Inflammatory macrophage treated with lipopolysaccharide for 1 hour (primary cell): ENCODE measurements around the gene CORIN.
"Not testable (repeated sequence)": the region's sequence is repeated elsewhere in the genome, so short reads cannot be mapped to it uniquely, and the experiment has no call there.

ENCODE experiments used
- DNase-seq, 2 donors: peaks; one replicate each; pipeline ENCODE4 v3.0.0-alpha.2; 2020 to 2022

The CORIN gene

DNA sequence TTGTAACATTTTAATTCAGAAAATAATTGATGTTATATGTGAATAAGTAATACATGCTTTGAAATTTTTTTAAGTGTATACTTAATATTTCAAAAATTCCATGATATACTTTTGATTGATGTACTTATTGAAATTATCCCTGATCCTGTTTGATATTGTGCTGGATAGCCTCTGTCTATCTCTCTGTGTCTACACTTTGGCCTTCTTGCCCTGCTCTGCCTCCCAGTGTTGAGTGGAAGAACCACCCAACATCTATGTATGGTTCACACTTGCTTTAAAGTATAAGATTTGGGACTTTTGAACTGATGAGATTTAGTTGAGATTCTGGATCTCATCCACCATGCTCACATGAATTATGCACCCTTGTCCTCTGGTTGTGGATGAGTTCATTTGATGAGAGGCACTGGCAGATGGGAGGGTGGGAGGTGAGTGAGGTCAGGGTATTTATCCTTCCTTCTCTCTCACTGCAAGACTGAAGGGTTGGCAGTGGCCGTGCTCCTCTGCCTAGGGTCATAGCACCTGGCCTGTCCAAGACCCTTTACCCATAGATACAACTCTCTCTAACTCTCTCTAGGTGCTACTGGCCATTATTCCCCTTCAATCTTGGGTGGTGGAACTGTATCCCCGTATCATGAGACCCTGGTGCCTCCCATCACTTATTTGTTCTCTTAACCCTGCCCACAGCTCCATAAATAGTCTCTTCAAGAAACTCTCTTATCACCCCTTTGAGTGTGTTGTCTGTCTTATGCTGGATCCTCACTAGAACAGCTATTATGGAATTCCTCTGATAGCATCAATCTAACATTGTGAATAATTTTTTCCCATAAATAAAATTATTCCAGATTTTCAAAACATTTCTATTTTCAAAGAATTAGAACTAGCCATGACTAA lies 75.2 kb downstream of the CORIN start:
- DNase-seq = no peak

- not testable (repeated sequence) for DNase-seq
Measured at GRCh38 chr4:47753316-47753715, 84.6 kb downstream of the CORIN start.

DNA sequence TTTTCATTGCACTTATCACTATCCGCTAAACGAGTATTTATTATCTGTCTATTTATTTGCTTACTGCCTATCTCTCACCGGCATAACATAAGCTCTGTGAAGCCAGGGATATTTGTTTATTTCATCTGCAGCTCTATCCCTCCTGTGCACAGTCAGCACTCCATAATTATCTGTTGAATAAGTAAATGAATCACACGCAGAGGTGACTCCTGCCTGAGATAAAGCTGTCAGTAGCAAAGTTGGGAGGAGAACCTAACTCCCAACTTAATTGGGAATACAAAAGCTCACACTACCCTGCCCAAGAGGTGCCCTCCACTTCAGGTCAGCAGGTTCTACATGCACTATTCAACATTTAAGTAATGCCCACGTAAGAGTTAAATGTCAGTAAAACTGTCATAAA lies 85.7 kb downstream of the CORIN start:
- DNase-seq = no peak

GRCh38 chr4:47750788-47751187 lies 87.1 kb downstream of the CORIN start:
- no peak for DNase-seq

DNA sequence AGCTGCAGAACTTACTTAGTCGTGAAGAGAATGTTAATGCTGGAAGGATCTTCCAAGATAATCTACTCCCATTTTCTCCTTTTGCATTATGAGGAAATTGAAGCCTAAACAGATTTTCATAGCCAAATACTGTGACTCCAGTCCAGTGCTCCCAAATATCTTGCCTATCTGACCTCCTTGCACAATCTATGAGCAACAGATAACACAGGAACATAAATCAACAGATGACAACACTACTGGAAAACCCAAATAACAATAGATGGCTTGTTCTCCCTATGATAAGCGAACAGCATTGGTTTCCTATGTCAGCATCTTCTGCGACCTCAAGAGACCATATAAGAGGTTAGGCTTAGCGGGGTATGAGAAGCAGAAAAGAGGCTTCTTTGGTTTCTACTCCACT lies 88.0 kb downstream of the CORIN start:
- no peak for DNase-seq

- no peak for DNase-seq
Measured at GRCh38 chr4:47749060-47749459, 88.8 kb downstream of the CORIN start.

DNA sequence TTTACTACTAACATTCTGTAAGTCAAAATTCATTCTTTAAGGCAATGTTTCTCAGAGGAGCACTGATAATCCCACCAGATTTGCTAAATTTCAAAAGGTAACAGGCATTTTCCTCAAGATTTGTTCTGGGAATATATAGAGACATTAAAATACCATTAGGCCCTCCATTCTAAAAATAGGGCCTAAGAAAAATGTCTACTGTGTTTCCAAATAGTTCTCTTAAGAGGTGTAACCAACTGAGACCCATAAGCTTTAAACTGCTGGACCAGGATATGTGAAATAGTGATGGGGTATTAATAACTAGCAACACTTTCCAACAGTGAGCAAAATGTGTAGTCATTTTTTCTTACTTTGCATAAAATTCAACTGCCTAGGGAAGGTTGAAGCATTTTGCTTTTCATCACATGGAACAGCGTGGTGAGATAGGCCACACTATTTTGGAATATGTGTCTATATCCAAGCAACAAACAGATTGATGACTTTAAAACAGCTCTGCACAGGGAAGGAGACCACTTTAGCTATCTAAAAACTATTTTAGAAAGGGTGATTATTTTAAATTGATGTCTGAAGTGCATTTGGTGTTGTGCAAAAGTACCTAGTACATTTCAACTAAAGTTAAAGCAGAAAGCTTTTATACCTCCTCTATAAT lies 89.9 kb downstream of the CORIN start:
- DNase-seq = no peak

DNA sequence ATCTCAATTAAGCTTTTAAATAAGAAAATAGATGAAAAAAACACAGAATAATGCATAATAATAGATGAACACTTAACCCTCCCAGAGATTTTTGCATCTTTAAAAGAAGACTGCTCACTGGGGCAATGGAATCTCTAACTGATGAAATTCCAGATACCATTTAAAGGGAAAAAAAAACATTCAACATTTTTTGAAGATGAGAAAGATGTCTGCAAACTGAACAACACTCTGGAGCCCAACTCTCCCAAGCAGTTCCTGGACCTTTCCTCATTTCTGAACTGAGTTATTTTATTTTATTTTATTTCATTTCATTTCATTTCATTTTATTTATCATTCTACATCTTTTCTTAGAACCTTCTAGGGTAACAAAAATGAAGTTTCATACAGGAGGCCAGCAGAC lies 90.7 kb downstream of the CORIN start:
- no peak for DNase-seq

GRCh38 chr4:47746122-47746521 lies 91.7 kb downstream of the CORIN start:
- no peak for DNase-seq

- no peak for DNase-seq
Measured at GRCh38 chr4:47744843-47745382, 93.0 kb downstream of the CORIN start.

DNA sequence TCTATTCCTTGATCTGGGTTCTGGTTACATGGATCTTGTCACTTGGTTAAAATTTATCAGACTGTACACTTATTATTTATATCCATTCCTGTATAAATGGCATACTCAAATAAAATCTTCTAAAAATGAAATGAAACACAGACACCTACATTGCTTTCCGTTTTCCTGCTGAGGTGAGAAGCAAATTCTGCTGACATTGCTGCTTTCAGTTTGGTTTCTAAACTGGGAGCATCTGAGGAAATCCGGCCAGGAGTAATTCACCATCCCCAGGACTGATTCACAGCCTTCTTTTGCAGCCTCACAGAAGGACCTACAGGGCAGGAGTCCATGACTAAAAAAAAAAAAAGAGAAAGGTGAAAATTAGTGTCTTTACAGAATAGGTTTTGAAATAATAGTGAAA lies 93.6 kb downstream of the CORIN start:
- DNase-seq = no peak

DNA sequence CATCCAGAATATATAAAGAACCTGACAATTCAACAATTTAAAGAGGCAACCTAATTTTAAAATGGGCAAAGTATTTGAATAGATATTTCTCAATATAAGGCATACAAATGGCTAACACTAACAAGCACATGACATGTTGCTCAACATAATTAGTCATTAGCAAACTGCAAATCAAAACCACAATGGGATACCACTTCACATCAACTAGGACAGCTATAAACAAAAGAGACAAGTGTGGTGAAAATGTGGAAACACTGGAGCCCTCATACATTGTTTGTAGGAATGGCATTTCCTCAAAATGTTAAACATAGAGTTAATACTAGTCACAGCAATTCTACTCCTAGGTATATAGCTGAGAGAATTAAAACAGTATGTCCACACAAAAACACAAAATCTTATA lies 96.7 kb downstream of the CORIN start:
- DNase-seq = peak; percentile 71 to 77

DNA sequence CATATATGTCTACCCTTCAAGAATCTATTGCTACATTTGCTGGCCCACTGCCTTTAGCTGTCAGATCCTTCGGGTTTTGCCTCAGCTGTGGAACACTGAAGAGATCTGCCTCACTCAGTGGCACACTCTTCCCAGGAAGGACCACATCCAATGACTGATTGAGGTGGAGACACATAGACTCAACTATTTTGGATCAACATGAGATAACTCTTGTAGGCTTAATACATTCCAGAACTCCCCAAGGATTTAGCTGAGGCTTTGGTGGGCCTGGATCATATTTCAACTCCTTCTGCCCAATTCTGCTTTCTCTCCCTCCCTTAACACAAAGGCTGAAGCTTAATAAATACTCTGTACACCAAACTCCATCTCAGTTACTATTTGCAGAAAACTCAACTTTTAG lies 100.5 kb downstream of the CORIN start:
- no peak for DNase-seq

DNA sequence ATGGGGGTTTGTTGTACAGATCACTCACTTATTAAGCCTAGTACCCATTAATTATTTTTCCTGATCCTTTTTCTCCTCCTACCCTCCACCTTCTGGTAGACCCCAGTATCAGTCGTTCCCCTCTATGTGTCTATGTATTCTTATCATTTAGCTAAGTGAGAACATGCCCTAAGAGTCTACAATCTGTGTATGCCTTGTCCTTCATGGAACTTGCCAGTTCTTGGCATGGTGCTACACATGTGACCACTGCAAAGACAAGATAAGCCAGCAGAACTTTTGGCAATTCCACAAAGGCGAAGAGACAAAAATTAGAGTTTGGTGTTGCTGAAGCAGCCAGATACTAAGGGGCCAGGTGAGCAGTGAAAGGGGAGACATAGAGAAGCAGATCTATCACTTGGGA lies 101.3 kb downstream of the CORIN start:
- DNase-seq = no peak

GRCh38 chr4:47736146-47736545 lies 101.7 kb downstream of the CORIN start:
- no peak for DNase-seq

DNA sequence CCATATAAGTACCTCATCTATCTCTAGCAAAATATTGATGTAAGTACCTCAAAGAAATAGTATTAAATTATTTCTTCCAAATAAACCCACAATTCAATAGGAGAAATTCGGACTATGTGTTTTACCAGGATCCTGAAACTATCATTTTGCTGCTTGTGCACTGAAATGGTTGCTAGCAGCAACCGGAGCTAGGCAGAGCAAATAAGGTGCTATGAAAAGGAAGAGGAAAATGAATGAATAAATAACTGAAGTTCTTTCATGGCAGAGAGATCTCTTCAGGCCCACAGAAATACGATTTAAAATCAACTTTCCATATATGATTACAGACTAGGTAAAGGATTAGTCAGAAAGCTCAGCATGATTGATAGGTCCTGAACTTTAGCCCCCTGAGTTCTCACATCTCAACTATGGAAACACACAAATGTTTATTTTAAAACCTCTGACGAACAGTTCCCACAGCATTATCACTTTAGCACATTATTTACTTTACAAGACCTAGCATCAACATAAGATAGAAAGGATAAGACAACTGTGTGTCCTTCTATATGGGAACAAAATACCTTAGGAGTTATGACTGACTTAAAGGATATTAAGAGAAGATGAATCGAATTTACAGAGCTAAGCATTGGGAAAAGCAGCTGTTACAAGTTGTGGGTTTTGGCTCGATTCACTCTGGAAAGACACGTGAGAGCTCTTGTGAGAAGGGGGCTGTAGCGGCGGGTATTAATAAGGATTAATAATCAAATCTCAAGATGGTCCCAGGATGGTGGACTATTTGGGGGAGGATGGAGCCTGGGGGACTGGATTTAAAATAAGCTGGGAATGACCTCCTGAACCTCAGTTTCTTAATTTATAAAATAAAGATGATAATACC lies 104.3 kb downstream of the CORIN start:
- DNase-seq = no peak

DNA sequence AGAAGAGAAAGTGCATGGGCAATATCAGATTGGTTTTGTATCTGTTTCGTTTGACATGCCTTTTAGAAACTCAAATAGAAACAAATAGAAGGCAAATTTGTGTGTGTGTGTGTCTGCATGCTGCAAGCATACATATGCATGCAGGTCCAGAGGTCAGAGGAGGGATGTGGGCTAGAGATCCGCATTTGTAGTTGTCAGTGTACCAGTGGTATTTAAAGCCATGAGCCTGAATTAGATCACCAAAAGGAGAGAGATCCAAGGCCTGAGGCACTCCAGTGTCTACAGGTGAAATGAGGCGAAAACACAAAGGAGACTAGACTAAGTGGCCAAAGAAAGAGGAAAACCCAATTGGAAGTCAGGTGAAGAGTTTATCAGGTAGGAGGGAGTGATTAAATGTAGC lies 106.7 kb downstream of the CORIN start:
- DNase-seq = no peak

DNA sequence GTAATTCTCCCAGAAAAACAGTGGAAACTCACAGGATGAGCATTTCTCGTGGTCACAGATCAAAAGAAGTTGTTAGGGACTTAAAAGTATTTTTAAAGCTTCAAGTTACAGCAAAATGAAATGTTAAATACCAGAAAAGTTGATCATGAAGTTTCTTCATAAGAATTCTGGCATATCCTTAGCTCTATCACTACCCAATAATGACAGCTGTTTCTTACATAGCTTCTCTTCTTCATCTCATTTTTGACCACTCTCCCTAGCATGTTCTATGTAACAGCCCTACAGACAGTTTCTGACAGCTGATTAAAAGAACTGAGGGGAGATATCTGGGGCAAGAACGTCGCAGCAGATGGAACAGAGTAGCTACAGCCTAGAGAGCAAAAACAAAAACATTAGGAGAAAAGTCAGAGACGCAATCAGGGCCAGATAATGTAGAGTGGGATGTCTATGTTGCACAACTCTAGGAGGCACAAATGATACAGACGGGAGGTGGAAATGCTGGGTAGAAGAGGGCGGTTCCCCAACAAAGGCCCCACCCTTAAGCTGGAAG lies 108.7 kb downstream of the CORIN start:
- DNase-seq = no peak

DNA sequence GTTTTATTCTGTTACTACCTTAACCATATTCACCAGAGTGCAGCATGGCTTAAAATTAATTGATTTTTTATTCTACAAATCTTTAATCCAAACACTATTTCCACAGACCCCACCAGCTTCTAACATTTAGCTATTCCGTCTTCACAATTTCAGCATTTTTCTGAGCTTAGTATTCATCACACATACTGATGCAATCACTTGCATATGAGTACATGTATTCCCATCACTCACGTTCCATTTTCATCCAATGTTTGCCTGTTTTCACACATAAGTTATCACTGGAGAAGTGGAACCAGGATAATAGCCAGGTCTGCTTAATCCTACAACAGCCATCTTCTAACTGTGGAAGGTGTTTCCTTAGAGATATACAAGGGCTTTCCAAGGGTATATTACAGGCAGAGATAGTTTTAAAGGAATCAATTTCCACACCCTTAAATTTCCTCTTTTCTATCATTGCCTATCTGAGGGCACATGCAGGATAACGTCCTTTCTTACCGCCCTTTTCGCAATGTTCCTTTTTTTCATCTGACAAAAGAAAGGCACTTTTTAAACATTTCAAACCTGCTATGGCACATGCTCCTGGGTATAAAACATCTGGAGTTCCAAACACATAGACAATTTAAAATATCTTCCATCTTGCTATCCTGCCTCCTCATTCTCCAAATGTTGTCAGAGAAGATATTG lies 115.8 kb downstream of the CORIN start:
- DNase-seq = no peak

DNA sequence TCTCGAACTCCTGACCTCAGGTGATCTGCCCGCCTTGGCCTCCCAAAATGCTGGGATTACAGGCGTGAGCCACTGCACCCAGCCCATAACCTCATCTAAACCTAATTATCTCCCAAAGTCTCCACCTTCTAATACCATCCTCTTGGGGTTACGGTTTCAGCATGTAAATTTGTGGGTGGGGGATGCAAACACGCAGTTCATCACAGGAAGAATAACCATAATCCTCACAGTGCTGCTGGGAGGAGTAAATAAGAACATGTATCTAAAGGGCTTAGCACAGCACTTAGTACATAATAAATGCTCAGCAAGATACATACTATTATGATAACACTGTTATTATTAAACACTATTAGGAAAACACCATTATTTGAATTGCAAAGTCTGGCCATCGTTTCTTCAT lies 116.4 kb downstream of the CORIN start:
- DNase-seq = no peak

DNA sequence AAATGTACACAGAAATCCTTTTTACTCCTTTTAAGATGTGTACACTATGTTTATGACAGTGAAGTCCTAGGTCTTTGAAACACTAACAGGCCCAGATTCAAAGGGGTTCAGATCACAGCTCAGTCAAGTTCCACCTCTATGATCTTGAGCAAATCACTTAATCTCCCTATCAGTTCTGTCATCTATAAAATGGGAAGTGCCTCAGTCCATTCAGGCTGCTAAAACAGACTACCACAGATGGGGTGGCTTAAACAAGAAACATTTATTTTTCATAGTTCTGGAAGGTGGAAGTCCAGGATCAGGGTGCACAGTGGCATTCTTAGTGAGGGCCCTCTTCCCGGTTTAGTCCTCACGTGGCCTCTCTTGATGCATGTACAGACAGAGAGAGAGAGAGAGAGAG lies 117.1 kb downstream of the CORIN start:
- no peak for DNase-seq

DNA sequence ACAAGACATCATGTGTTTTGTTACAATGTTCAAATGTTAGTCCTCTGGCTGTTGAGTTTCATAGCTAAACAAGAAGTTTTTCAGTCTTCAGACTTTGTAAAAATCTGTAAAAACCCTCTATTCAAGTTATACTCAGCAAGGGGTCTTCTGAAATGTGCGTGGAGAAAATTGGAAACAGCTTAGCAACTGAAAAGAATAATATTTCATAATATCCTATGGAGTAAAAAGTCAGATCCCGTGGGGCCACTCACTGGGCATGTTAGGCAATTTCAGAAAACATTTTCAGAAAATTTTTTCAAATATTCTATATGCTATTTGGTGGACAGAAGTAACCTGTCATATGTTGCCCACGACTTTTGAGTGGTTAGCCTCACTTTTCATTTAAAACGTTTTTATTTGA lies 118.3 kb downstream of the CORIN start:
- DNase-seq = no peak
